Fibroblast of lung (primary cell): ENCODE measurements around the gene ROCK1. TPM values are rescaled to one million over a fixed set of nuclear protein-coding genes. Genes with fewer than 3 reads are reported as not detected.

Experiments used
- DNase-seq, 2 donors: peaks; one replicate each; pipeline versions ENCODE4 v3.0.0 to v3.0.0-alpha.2; 2010; ENCODE audit warnings: low read depth in 2 of 2
- H2AFZ ChIP-seq: 2 replicates; pipeline ENCODE4 v1.5.1; 2012; ENCODE audit warnings: low read length, control low read depth, inconsistent platforms
- H3K27ac ChIP-seq: 2 replicates; pipeline ENCODE4 v1.5.1; 2011; ENCODE audit warnings: low read length, control low read depth; ENCODE audit not compliant: insufficient read depth
- H3K27me3 ChIP-seq: 2 replicates; pipeline ENCODE4 v1.5.1; 2011; ENCODE audit warnings: mild to moderate bottlenecking, low read length; ENCODE audit not compliant: control insufficient read depth, insufficient read depth
- H3K36me3 ChIP-seq: 2 replicates; pipeline ENCODE4 v1.5.1; 2011; ENCODE audit warnings: low read length; ENCODE audit not compliant: control insufficient read depth, insufficient read depth
- H3K4me1 ChIP-seq: 2 replicates; pipeline ENCODE4 v1.5.1; 2011; ENCODE audit warnings: low read length; ENCODE audit not compliant: control insufficient read depth, insufficient read depth; ENCODE audit errors: extremely low read depth
- H3K4me2 ChIP-seq: 2 replicates; pipeline ENCODE4 v1.5.1; 2011; ENCODE audit warnings: low read length, control low read depth; ENCODE audit not compliant: insufficient read depth; ENCODE audit errors: extremely low read depth
- H3K4me3 ChIP-seq, 4 experiments: fragments of 200-600 bp in 1 of 4; sonication (generic) in 1 of 4; replicated peaks in 1 of 4; 2 replicates each; pipeline ENCODE4 v1.5.1; 2011 to 2016; ENCODE audit warnings: low read length in 4 of 4, low read depth in 3 of 4, mild to moderate bottlenecking in 3 of 4, control low read depth in 2 of 4, inconsistent platforms in 1 of 4, mixed read lengths in 1 of 4; ENCODE audit not compliant: insufficient read depth in 1 of 4; ENCODE audit errors: control extremely low read depth in 1 of 4
- H3K79me2 ChIP-seq: 2 replicates; pipeline ENCODE4 v1.5.1; 2012; ENCODE audit warnings: mild to moderate bottlenecking, low read length, inconsistent platforms; ENCODE audit not compliant: control insufficient read depth, insufficient read depth
- H3K9ac ChIP-seq: 2 replicates; pipeline ENCODE4 v1.5.1; 2011; ENCODE audit warnings: mild to moderate bottlenecking, low read length, control low read depth; ENCODE audit not compliant: insufficient read depth
- H3K9me3 ChIP-seq: 2 replicates; pipeline ENCODE4 v1.5.1; 2012; ENCODE audit warnings: low read depth, low read length; ENCODE audit not compliant: control insufficient read depth, insufficient read depth
- H4K20me1 ChIP-seq: 2 replicates; pipeline ENCODE4 v1.5.1; 2011; ENCODE audit warnings: low read length; ENCODE audit not compliant: control insufficient read depth, insufficient read depth; ENCODE audit errors: extremely low read depth
- EZH2 ChIP-seq: IDR thresholded peaks from 2 replicates; pipeline ENCODE4 v1.5.1; 2012; ENCODE audit warnings: low read length, control low read depth, mild to moderate bottlenecking; ENCODE audit errors: missing control alignments
- polyA plus RNA-seq, 2 donors: library from polyadenylated mRNA; depleted of rRNA in 1 of 2; stranded (reverse) in 1 of 2; unstranded in 1 of 2; fragments of >200 nt; gene quantifications; 2 replicates each; pipeline ENCODE4 v1.2.1, GENCODE V29; 2011 to 2012; ENCODE audit warnings: missing spikeins in 1 of 2
- total RNA-seq: library from RNA; depleted of rRNA; stranded (reverse); fragments of >200 nt; gene quantifications from 2 replicates; pipeline ENCODE4 v1.2.1, GENCODE V29; 2014
- TF ChIP-seq, protein P1 (sequence below), 2 donors: IDR thresholded peaks in 1 of 2; conservative IDR thresholded peaks in 1 of 2; 1 replicate in 1 of 2; 2 replicates in 1 of 2; pipeline ENCODE4 v1.5.1; 2011 to 2012; ENCODE audit warnings: low read length in 2 of 2, control low read depth in 1 of 2, inconsistent platforms in 1 of 2, low read depth in 1 of 2, mild to moderate bottlenecking in 1 of 2

The ROCK1 gene
- total and polyA plus RNA-seq, 2 donors (not counting 1 experiment from before 2014, with no cell fraction given), result 33.2 to 55.2 TPM

DNA sequence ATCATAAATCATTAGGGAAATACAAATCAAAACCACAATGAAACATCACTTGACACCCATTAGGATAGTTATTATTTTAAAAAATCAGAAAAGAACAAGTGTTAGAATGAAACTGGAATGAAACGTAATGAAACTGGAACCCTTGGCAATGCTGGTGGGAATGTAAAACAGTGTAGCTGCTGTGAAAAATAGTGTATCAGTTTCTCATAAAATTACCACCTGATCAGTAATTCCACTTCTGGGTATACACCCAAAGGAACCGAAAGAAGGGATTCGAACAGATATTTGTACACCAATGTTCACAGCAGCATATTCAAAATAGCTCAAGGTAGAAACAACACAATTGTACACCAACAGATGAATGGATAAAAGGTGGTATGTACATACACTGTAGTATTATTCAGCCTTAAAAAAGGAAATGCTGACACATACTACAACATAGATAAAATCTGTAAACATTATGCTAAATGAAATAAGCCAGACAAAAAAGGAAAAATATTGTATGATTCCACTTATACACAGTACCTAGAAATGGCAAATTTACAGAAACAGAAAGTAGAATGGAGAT lies 27.0 kb downstream of the ROCK1 start:
- peaks cover 6% of the 10 kb centered on the region for H4K20me1 ChIP-seq
- no peaks in the 10 kb centered on the region for H3K36me3 ChIP-seq
- no peaks in the 10 kb centered on the region for H3K27me3 ChIP-seq
- no peak overlapping the region for H3K4me2 ChIP-seq
- H2AFZ ChIP-seq, result no peak overlapping the region
- no peaks in the 10 kb centered on the region for H3K9me3 ChIP-seq
- H3K4me3 ChIP-seq, result no peak overlapping the region
- no peak overlapping the region for H3K27ac ChIP-seq
- H3K9ac ChIP-seq, result no peak overlapping the region
- H3K79me2 ChIP-seq, result peaks cover 95% of the 10 kb centered on the region
- TF ChIP-seq EZH2, result no peak
- TF ChIP-seq, protein P1, sequence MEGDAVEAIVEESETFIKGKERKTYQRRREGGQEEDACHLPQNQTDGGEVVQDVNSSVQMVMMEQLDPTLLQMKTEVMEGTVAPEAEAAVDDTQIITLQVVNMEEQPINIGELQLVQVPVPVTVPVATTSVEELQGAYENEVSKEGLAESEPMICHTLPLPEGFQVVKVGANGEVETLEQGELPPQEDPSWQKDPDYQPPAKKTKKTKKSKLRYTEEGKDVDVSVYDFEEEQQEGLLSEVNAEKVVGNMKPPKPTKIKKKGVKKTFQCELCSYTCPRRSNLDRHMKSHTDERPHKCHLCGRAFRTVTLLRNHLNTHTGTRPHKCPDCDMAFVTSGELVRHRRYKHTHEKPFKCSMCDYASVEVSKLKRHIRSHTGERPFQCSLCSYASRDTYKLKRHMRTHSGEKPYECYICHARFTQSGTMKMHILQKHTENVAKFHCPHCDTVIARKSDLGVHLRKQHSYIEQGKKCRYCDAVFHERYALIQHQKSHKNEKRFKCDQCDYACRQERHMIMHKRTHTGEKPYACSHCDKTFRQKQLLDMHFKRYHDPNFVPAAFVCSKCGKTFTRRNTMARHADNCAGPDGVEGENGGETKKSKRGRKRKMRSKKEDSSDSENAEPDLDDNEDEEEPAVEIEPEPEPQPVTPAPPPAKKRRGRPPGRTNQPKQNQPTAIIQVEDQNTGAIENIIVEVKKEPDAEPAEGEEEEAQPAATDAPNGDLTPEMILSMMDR (conservative IDR thresholded peaks at IDR 0.05 in 1 of 2, IDR thresholded peaks at IDR 0.05 in 1 of 2; ENCODE audit: low read depth in 1 of 2, low read length in 2 of 2), result no peak
- H3K4me1 ChIP-seq, result no peaks in the 10 kb centered on the region
- no peak for DNase-seq

DNA sequence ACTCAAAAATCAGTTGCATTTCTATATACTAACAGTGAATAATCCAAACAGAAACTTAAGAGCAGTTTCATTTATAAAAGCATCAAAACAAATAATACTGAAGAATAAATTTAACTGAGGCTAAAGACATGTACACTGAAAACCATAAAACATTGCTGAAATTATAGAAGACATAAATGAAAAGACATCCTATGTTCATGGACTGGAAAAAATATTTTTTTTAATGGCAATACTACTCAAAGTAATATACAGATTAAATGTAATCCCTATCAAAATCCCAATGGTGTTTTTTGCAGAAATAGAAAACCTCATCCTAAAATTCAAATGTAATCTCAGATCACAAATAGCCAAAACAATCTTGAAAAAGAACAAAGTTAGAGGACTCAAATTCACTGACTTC lies 28.6 kb downstream of the ROCK1 start:
- no peak for DNase-seq
- H4K20me1 ChIP-seq, result peaks cover 6% of the 10 kb centered on the region
- TF ChIP-seq, protein P1 (conservative IDR thresholded peaks at IDR 0.05 in 1 of 2, IDR thresholded peaks at IDR 0.05 in 1 of 2; ENCODE audit: low read depth in 1 of 2, low read length in 2 of 2), result no peak
- TF ChIP-seq EZH2, result no peak
- no peak overlapping the region for H2AFZ ChIP-seq
- no peak overlapping the region for H3K4me2 ChIP-seq
- H3K4me1 ChIP-seq, result no peaks in the 10 kb centered on the region
- no peak overlapping the region for H3K9ac ChIP-seq
- H3K36me3 ChIP-seq, result no peaks in the 10 kb centered on the region
- no peak overlapping the region for H3K27ac ChIP-seq
- no peaks in the 10 kb centered on the region for H3K9me3 ChIP-seq
- H3K27me3 ChIP-seq, result no peaks in the 10 kb centered on the region
- no peak overlapping the region for H3K4me3 ChIP-seq
- peaks cover 95% of the 10 kb centered on the region for H3K79me2 ChIP-seq

DNA sequence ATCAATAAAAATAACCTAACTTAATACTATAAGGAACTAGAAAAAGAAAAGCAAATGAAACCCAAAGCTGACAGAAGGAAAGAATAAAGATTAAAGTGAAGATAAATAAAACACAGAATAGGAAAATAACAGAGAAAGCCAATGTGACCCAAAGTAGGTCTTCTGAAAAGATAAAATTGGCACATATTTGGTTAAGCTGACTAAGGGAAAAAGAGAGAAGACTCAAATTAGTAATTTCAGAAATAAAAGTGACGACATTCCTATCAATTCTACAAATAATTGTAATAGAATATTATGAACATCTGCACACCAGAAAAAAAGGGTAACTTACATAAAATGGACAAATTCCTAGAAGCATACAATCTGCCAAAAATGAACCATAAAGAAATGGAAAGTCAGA lies 30.2 kb downstream of the ROCK1 start:
- Histone ChIP-seq H4K20me1 (peaks cover 3% of the 10 kb centered on the region), H3K9ac (no peak overlapping the region), H3K4me1 (no peaks in the 10 kb centered on the region), H3K27me3 (no peaks in the 10 kb centered on the region), H3K36me3 (no peaks in the 10 kb centered on the region), H3K4me3 (no peak overlapping the region), H3K79me2 (peaks cover 93% of the 10 kb centered on the region), H3K4me2 (no peak overlapping the region), H3K27ac (no peak overlapping the region), H2AFZ (no peak overlapping the region), H3K9me3 (no peaks in the 10 kb centered on the region)
- TF ChIP-seq, protein P1 (conservative IDR thresholded peaks at IDR 0.05 in 1 of 2, IDR thresholded peaks at IDR 0.05 in 1 of 2; ENCODE audit: low read depth in 1 of 2, low read length in 2 of 2), result no peak
- TF ChIP-seq EZH2, result no peak
- no peak for DNase-seq
